Ectodermal cell (in vitro differentiated cells): ENCODE measurements around the gene SINHCAF.

Experiments used
- H3K27ac ChIP-seq: 2 replicates; pipeline ENCODE4 v1.7.0; 2013; ENCODE audit warnings: mild to moderate bottlenecking, low read depth, low read length; ENCODE audit not compliant: insufficient read depth, poor library complexity, severe bottlenecking
- H3K27me3 ChIP-seq: 2 replicates; pipeline ENCODE4 v1.7.0; 2013; ENCODE audit warnings: mild to moderate bottlenecking, low read length; ENCODE audit not compliant: insufficient read depth, control insufficient read depth, poor library complexity, severe bottlenecking
- H3K36me3 ChIP-seq: one replicate; pipeline ENCODE4 v1.7.0; 2013; ENCODE audit warnings: low read length; ENCODE audit not compliant: control insufficient read depth, insufficient read depth
- H3K4me1 ChIP-seq: one replicate; pipeline ENCODE4 v1.7.0; 2013; ENCODE audit warnings: low read length; ENCODE audit not compliant: control insufficient read depth, insufficient read depth
- H3K4me3 ChIP-seq: 2 replicates; pipeline ENCODE4 v1.7.0; 2013; ENCODE audit warnings: low read depth, low read length, control low read depth; ENCODE audit not compliant: insufficient read depth
- H3K9me3 ChIP-seq: 2 replicates; pipeline ENCODE4 v1.7.0; 2013; ENCODE audit warnings: mild to moderate bottlenecking, low read length, moderate library complexity; ENCODE audit not compliant: control insufficient read depth
- WGBS, 2 experiments: methylation state at CpG; one replicate each; pipeline ENCODE4 v1.1.7; 2013; ENCODE audit warnings: missing lambda C conversion rate in 2 of 2; 5-methylcytosine and 5-hydroxymethylcytosine counted together

The SINHCAF gene

GRCh38 chr12:31309279-31309678, 16.7 kb downstream of the SINHCAF start:
- Histone ChIP-seq H3K27ac (no peak overlapping the region), H3K27me3 (no peaks in the 10 kb centered on the region), H3K4me3 (no peak overlapping the region), H3K4me1 (peaks cover 17% of the 10 kb centered on the region), H3K36me3 (peaks cover 13% of the 10 kb centered on the region), H3K9me3 (no peaks in the 10 kb centered on the region)
- WGBS, 2 experiments = 98 to 100% methylated on average over 1 of the region's 1 CpG

GRCh38 chr12:31308116-31308515, 17.8 kb downstream of the SINHCAF start:
- 87 to 92% methylated on average over 7 of the region's 7 CpGs for WGBS, 2 experiments
- Histone ChIP-seq H3K36me3 (peaks cover 21% of the 10 kb centered on the region), H3K27me3 (no peaks in the 10 kb centered on the region)

GRCh38 chr12:31306866-31307265, 19.1 kb downstream of the SINHCAF start:
- WGBS, 2 experiments = 91 to 100% methylated on average over 1 of the region's 1 CpG

More at GRCh38 chr12:31308116-31308515, 17.8 kb downstream of the SINHCAF start:
- no peak overlapping the region for H3K4me3 ChIP-seq
- peaks cover 17% of the 10 kb centered on the region for H3K4me1 ChIP-seq
- H3K9me3 ChIP-seq = no peaks in the 10 kb centered on the region
- no peak overlapping the region for H3K27ac ChIP-seq

DNA sequence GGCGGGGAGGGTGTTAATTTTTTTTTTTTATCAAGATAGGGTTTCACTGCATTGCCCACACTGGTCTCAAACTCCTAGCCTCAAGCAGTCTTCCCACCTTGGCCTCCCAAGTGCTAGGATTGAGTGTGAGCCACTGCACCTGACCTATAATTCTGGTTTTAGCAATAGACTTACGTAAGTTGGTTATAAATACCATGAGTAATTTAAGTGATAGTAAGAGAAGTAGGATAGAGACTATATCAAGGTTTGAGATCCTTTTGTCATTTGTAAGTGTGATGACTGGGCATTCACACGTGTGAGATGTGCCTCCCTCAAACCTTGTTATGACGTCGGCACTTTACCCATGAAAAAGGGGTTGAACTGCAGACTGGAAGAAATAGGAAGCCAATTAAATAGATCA, 22.5 kb downstream of the SINHCAF start:
- no peaks in the 10 kb centered on the region for H3K9me3 ChIP-seq
- H3K27me3 ChIP-seq = no peaks in the 10 kb centered on the region
- H3K36me3 ChIP-seq = peaks cover 27% of the 10 kb centered on the region
- no peak overlapping the region for H3K4me3 ChIP-seq
- H3K4me1 ChIP-seq = peaks cover 12% of the 10 kb centered on the region
- 95 to 98% methylated on average over 5 of the region's 5 CpGs for WGBS, 2 experiments
- H3K27ac ChIP-seq = no peak overlapping the region

More at GRCh38 chr12:31306866-31307265, 19.1 kb downstream of the SINHCAF start:
- no peak overlapping the region for H3K27ac ChIP-seq
- H3K9me3 ChIP-seq = no peaks in the 10 kb centered on the region
- peaks cover 27% of the 10 kb centered on the region for H3K36me3 ChIP-seq
- H3K4me1 ChIP-seq = peaks cover 17% of the 10 kb centered on the region
- H3K27me3 ChIP-seq = no peaks in the 10 kb centered on the region
- no peak overlapping the region for H3K4me3 ChIP-seq

- no peaks in the 10 kb centered on the region for H3K27me3 ChIP-seq
- 88% methylated on average over 2 of the region's 2 CpGs for WGBS, 2 experiments
- H3K27ac ChIP-seq = no peak overlapping the region
- H3K4me3 ChIP-seq = no peak overlapping the region
- no peaks in the 10 kb centered on the region for H3K4me1 ChIP-seq
- H3K9me3 ChIP-seq = no peaks in the 10 kb centered on the region
- H3K36me3 ChIP-seq = peaks cover 34% of the 10 kb centered on the region
Measured at GRCh38 chr12:31301311-31301710, 24.6 kb downstream of the SINHCAF start.

- Histone ChIP-seq H3K4me3 (no peak overlapping the region), H3K9me3 (no peaks in the 10 kb centered on the region), H3K4me1 (no peaks in the 10 kb centered on the region), H3K27me3 (no peaks in the 10 kb centered on the region), H3K27ac (no peak overlapping the region), H3K36me3 (peaks cover 36% of the 10 kb centered on the region)
- WGBS, 2 experiments = 93 to 97% methylated on average over 3 of the region's 3 CpGs
Measured at GRCh38 chr12:31300783-31301182, 25.2 kb downstream of the SINHCAF start.

DNA sequence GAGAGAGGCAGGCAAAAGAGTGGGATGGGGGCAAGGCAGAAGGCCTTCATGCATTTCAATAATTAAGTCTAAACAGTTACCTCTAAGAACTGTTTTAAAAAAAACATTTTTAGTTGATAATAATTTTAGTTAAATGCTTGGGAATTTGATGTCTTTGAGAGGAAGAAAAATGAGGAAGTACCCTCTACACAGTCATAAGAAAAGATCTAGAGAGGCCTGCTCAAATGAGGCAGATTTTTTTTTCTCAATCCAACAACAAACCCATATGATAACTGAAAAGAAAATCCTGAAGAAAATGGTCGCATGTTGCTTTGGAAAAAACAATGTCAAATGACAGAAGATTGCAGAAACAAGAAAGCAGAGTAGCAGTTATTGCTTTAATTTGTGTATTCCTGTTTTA, 25.6 kb downstream of the SINHCAF start:
- H3K27ac ChIP-seq = no peak overlapping the region

GRCh38 chr12:31298922-31299321, 27.0 kb downstream of the SINHCAF start:
- Histone ChIP-seq H3K4me3 (no peak overlapping the region), H3K4me1 (no peaks in the 10 kb centered on the region), H3K9me3 (no peaks in the 10 kb centered on the region), H3K27me3 (no peaks in the 10 kb centered on the region), H3K27ac (no peak overlapping the region), H3K36me3 (peaks cover 26% of the 10 kb centered on the region)
- WGBS, 2 experiments = 56 to 73% methylated on average over 2 to 3 of the region's 3 CpGs

More for the DNA sequence above, 25.6 kb downstream of the SINHCAF start:
- WGBS, 2 experiments = 85 to 89% methylated on average over 1 of the region's 1 CpG
- H3K4me1 ChIP-seq = no peaks in the 10 kb centered on the region
- H3K36me3 ChIP-seq = peaks cover 34% of the 10 kb centered on the region
- no peak overlapping the region for H3K4me3 ChIP-seq
- no peaks in the 10 kb centered on the region for H3K27me3 ChIP-seq
- H3K9me3 ChIP-seq = no peaks in the 10 kb centered on the region

DNA sequence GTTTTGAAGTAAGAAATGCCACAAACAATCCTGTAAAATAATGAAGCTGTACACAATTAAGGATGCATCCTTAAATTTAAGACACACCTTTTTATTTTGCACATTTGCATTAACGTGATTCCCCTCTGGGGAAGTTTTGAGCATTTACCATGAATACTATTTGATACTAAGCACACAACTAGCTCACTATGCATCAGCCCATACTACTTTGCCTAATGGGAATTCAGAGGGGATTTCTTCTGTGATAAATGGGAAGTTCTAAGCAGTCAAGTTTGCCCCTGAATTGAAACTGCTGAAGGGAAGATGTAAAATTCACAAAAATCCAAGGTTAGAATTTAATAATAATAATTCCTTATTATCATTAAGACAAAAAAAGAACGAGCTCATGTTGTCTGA, 27.4 kb downstream of the SINHCAF start:
- Histone ChIP-seq H3K27ac (no peak overlapping the region), H3K4me3 (no peak overlapping the region), H3K27me3 (no peaks in the 10 kb centered on the region), H3K9me3 (no peaks in the 10 kb centered on the region), H3K36me3 (peaks cover 30% of the 10 kb centered on the region), H3K4me1 (no peaks in the 10 kb centered on the region)
- WGBS, 2 experiments = 92 to 94% methylated on average over 2 of the region's 2 CpGs

DNA sequence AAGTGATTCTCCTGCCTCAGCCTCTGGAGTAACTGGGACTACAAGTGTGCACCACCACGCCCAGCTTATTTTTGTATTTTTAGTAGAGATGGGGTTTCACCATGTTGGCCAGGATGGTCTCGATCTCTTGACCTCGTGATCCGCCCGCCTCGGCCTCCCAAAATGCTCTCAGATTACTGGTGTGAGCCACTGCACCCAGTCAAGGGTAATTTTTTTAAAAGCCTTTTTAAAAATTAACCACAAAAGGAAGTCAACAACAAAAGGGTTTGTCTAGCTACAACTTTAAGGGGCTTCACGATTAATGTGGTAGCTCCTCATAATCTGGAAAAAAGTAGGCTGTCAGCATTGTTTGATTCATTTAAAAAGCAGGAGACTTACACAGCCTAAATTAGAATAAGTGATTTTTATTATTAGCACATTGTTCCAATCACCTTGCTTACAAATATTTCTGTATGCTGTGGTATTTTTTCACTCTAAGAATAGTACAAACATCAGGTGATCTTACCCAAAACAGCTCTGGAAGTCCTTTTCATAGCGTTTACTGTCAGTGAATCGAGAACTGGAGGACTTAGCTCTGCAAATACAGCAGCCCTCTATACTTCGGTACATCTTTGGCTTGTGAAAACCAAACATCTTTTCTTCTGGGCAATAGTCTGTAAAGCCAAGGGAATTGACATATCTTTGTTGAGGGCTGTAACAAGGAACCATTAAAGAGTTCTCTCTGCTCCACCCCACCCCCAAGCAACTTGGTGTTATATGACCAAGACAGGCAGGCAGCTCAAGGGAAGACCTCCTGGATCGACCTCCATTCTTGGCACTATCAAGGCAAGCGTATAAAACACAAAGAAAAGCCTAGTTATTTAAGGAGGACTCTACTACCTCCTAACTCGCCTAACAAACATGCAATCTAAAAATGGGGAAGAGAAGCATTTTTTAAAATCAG, 28.1 kb downstream of the SINHCAF start:
- 91 to 94% methylated on average over 12 to 13 of the region's 13 CpGs for WGBS, 2 experiments
- H3K4me3 ChIP-seq = no peak overlapping the region
- no peaks in the 10 kb centered on the region for H3K4me1 ChIP-seq
- H3K9me3 ChIP-seq = no peaks in the 10 kb centered on the region
- H3K27ac ChIP-seq = no peak overlapping the region
- no peaks in the 10 kb centered on the region for H3K27me3 ChIP-seq
- peaks cover 28% of the 10 kb centered on the region for H3K36me3 ChIP-seq
